Progenitor cell of endocrine pancreas (in vitro differentiated cells): Measurements from ENCODE around the gene EIF4ENIF1. TPM values are rescaled to one million over a fixed set of nuclear protein-coding genes. Genes with fewer than 3 reads are reported as not detected.

Experiments
- DNase-seq: peaks from one replicate; pipeline ENCODE4 v3.0.0; 2021; ENCODE audit warnings: low spot score; ENCODE audit not compliant: unreplicated experiment
- H3K27ac Mint-ChIP-seq: 2 replicates; pipeline ENCODE4 v1.8.0; 2021; ENCODE audit warnings: mild to moderate bottlenecking, moderate library complexity, mixed read lengths
- H3K27me3 Mint-ChIP-seq: 2 replicates; pipeline ENCODE4 v1.8.0; 2021; ENCODE audit warnings: mixed read lengths
- H3K36me3 Mint-ChIP-seq: 2 replicates; pipeline ENCODE4 v1.8.0; 2022; ENCODE audit warnings: mixed read lengths; ENCODE audit not compliant: insufficient read depth
- H3K4me1 Mint-ChIP-seq: 2 replicates; pipeline ENCODE4 v1.8.0; 2021; ENCODE audit warnings: low read depth, mixed read lengths
- H3K4me3 Mint-ChIP-seq: 2 replicates; pipeline ENCODE4 v1.8.0; 2021; ENCODE audit warnings: low read depth, mild to moderate bottlenecking, moderate library complexity, mixed read lengths
- H3K9me3 Mint-ChIP-seq: 2 replicates; pipeline ENCODE4 v1.8.0; 2021; ENCODE audit warnings: low read depth, mixed read lengths
- CTCF ChIP-seq: fragments of 200-600 bp; sonication (generic); IDR thresholded peaks from one replicate; pipeline ENCODE4 v1.5.0; 2021; ENCODE audit warnings: antibody characterized with exemption, mild to moderate bottlenecking; ENCODE audit not compliant: unreplicated experiment
- total RNA-seq: library from RNA; stranded (reverse); gene quantifications from 2 replicates; pipeline ENCODE4 v1.2.1, GENCODE V29; 2021

Gene EIF4ENIF1
- total RNA-seq, 1 donor from 2014 or later = 46.5 TPM

GRCh38 chr22:31394326-31394725, 95.3 kb downstream of the EIF4ENIF1 start:
- Mint-ChIP-seq H3K4me3 (no peak overlapping the region), H3K27ac (no peak overlapping the region)

DNA sequence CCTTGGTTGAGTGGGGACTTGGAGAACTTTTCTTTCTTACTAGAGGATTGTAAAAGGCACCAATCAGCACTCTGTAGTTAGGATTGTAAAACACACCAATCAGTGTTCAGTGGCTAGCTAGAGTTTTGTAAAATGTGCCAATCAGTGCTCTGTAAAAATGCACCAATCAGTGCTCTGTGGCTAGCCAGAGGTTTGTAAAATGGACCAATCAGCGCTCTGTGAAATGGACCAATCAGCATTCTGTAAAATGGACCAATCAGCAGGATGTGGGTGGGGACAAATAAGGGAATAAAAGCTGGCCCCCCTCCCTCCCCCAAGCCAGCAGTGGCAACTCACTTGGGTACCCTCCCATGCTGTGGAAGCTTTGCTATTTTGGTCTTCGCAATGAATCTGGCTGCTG, 95.7 kb downstream of the EIF4ENIF1 start:
- Mint-ChIP-seq H3K27ac (no peak overlapping the region), H3K4me3 (no peak overlapping the region), H3K4me1 (peaks cover 5% of the 10 kb centered on the region), H3K36me3 (no peaks in the 10 kb centered on the region), H3K9me3 (peaks cover 4% of the 10 kb centered on the region), H3K27me3 (no peaks in the 10 kb centered on the region)
- TF ChIP-seq CTCF = no peak
- DNase-seq = no peak

More at GRCh38 chr22:31394326-31394725, 95.3 kb downstream of the EIF4ENIF1 start:
- TF ChIP-seq CTCF = no peak
- no peak for DNase-seq
- no peaks in the 10 kb centered on the region for H3K27me3 Mint-ChIP-seq
- H3K36me3 Mint-ChIP-seq = no peaks in the 10 kb centered on the region
- peaks cover 5% of the 10 kb centered on the region for H3K4me1 Mint-ChIP-seq
- H3K9me3 Mint-ChIP-seq = peaks cover 4% of the 10 kb centered on the region

Other genes with a start within 250 kb of the EIF4ENIF1 start
- 6.2 and 7.6 TPM in 2 replicates for gene PIK3IP1, start 197.4 kb downstream of the EIF4ENIF1 start, total RNA-seq
- gene PATZ1, start 143.5 kb downstream of the EIF4ENIF1 start, total RNA-seq = 88.8 and 93.6 TPM in 2 replicates
- gene DRG1, start 90.2 kb downstream of the EIF4ENIF1 start, total RNA-seq = 69.0 and 69.1 TPM in 2 replicates
- 61.9 and 66.3 TPM in 2 replicates for gene SFI1, start 6.7 kb upstream of the EIF4ENIF1 start, total RNA-seq
- gene PISD, start 172.4 kb upstream of the EIF4ENIF1 start, total RNA-seq = 46.6 and 49.6 TPM in 2 replicates